ENCODE data around the gene THSD8.

THSD8 gene

GRCh38 chr19:12787458-12787857 is 14.4 kb upstream of the THSD8 start:
- TF ChIP-seq POLR2A (IDR thresholded peaks at IDR 0.05; ENCODE audit: extremely low read depth, insufficient read length) (no peak), CTCF (IDR thresholded peaks at IDR 0.05; ENCODE audit: low read depth, low read length) (no peak), MYC (IDR thresholded peaks at IDR 0.05; ENCODE audit: low read depth, low read length) (no peak), MAX (IDR thresholded peaks at IDR 0.05; ENCODE audit: low read depth, low read length) (no peak)
- no peak overlapping the region for H3K4me3 ChIP-seq (ENCODE audit: low read depth, low read length)
- DNase-seq (ENCODE audit: low read depth) = no peak

- no peak for TF ChIP-seq MYC (IDR thresholded peaks at IDR 0.05; ENCODE audit: low read depth, low read length)
- no peak for TF ChIP-seq MAX (IDR thresholded peaks at IDR 0.05; ENCODE audit: low read depth, low read length)
- TF ChIP-seq POLR2A (IDR thresholded peaks at IDR 0.05; ENCODE audit: extremely low read depth, insufficient read length) = no peak
- no peak for TF ChIP-seq CTCF (IDR thresholded peaks at IDR 0.05; ENCODE audit: low read depth, low read length)
- peak; percentile 27 for DNase-seq (ENCODE audit: low read depth)
- no peak overlapping the region for H3K4me3 ChIP-seq (ENCODE audit: low read depth, low read length)
Observed at GRCh38 chr19:12788042-12788681, 13.7 kb upstream of the THSD8 start.

- TF ChIP-seq MAX (IDR thresholded peaks at IDR 0.05; ENCODE audit: low read depth, low read length) (no peak; the same call in 1 of the 2 replicates), POLR2A (IDR thresholded peaks at IDR 0.05; ENCODE audit: extremely low read depth, insufficient read length) (no peak), MYC (IDR thresholded peaks at IDR 0.05; ENCODE audit: low read depth, low read length) (no peak), CTCF (IDR thresholded peaks at IDR 0.05; ENCODE audit: low read depth, low read length) (no peak)
- peak overlapping the region; percentile 56 for H3K4me3 ChIP-seq (ENCODE audit: low read depth, low read length)
- DNase-seq (ENCODE audit: low read depth) = peak; percentile 69
Observed at GRCh38 chr19:12788682-12789097, 13.2 kb upstream of the THSD8 start.

GRCh38 chr19:12789098-12789903 is 12.6 kb upstream of the THSD8 start:
- no peak for DNase-seq (ENCODE audit: low read depth)
- H3K4me3 ChIP-seq (ENCODE audit: low read depth, low read length) = peak overlapping the region; percentile 56
- TF ChIP-seq CTCF (IDR thresholded peaks at IDR 0.05; ENCODE audit: low read depth, low read length) (no peak), MYC (IDR thresholded peaks at IDR 0.05; ENCODE audit: low read depth, low read length) (no peak), POLR2A (IDR thresholded peaks at IDR 0.05; ENCODE audit: extremely low read depth, insufficient read length) (no peak), MAX (IDR thresholded peaks at IDR 0.05; ENCODE audit: low read depth, low read length) (no peak)

- TF ChIP-seq CTCF (IDR thresholded peaks at IDR 0.05; ENCODE audit: low read depth, low read length) (no peak), POLR2A (IDR thresholded peaks at IDR 0.05; ENCODE audit: extremely low read depth, insufficient read length) (peak; percentile 23), MAX (IDR thresholded peaks at IDR 0.05; ENCODE audit: low read depth, low read length) (peak; percentile 55), MYC (IDR thresholded peaks at IDR 0.05; ENCODE audit: low read depth, low read length) (peak; percentile 85)
- peak overlapping the region; percentile 57 for H3K4me3 ChIP-seq (ENCODE audit: low read depth, low read length)
Observed at GRCh38 chr19:12789904-12790619, 11.8 kb upstream of the THSD8 start.

More at GRCh38 chr19:12789904-12790619, 11.8 kb upstream of the THSD8 start:
- peak; percentile 99 for DNase-seq (ENCODE audit: low read depth)
